CD14-positive monocyte (primary cell): ENCODE data around the gene NSMF. TPM values are rescaled to one million over a fixed set of nuclear protein-coding genes. Genes with fewer than 3 reads are reported as not detected.
A peak's percentile ranks its signal among the peaks of the same experiment; 100 is the strongest.

Experiments
- DNase-seq, 3 donors: peaks; one replicate each; pipeline ENCODE4 v3.0.0-alpha.2; 2011 to 2022
- H2AFZ ChIP-seq: 2 replicates; pipeline ENCODE4 v1.6.0; 2012; ENCODE audit warnings: mild to moderate bottlenecking, low read depth, low read length, inconsistent platforms; ENCODE audit not compliant: insufficient read depth, poor library complexity, severe bottlenecking
- H3K27ac ChIP-seq, 2 donors: 1 replicate in 1 of 2; 2 replicates in 1 of 2; pipeline ENCODE4 v1.5.1; 2012 to 2013; ENCODE audit warnings: low read length in 2 of 2, control low read depth in 1 of 2, inconsistent platforms in 1 of 2, low read depth in 1 of 2, mild to moderate bottlenecking in 1 of 2
- H3K27me3 ChIP-seq, 2 donors: one replicate each; pipeline versions ENCODE4 v1.6.0 to v1.6.1; 2011 to 2013; ENCODE audit warnings: low read length in 2 of 2; ENCODE audit not compliant: control insufficient read depth in 2 of 2, insufficient read depth in 2 of 2
- H3K36me3 ChIP-seq, 2 donors: replicated peaks in 1 of 2; 1 replicate in 1 of 2; 2 replicates in 1 of 2; pipeline versions ENCODE4 v1.5.1 to v1.6.1; 2012 to 2013; ENCODE audit warnings: low read length in 2 of 2, control low read depth in 1 of 2, inconsistent platforms in 1 of 2, mild to moderate bottlenecking in 1 of 2; ENCODE audit not compliant: insufficient read depth in 2 of 2, control insufficient read depth in 1 of 2
- H3K4me1 ChIP-seq, 2 donors: 1 replicate in 1 of 2; 2 replicates in 1 of 2; pipeline versions ENCODE4 v1.5.1 to v1.6.1; 2012 to 2013; ENCODE audit warnings: low read length in 2 of 2, control low read depth in 1 of 2, inconsistent platforms in 1 of 2, mild to moderate bottlenecking in 1 of 2, moderate library complexity in 1 of 2; ENCODE audit not compliant: insufficient read depth in 2 of 2, control insufficient read depth in 1 of 2
- H3K4me2 ChIP-seq: replicated peaks from 2 replicates; pipeline ENCODE3; 2012; ENCODE audit warnings: low read length, moderate library complexity, mild to moderate bottlenecking; ENCODE audit not compliant: poor library complexity, severe bottlenecking; ENCODE audit errors: extremely low read depth
- H3K4me3 ChIP-seq, 3 experiments: fragments of 200-600 bp in 1 of 3; sonication (generic) in 1 of 3; replicated peaks in 1 of 3; 1 replicate in 2 of 3; 2 replicates in 1 of 3; pipeline ENCODE4 v1.5.1; 2011 to 2013; ENCODE audit warnings: low read length in 3 of 3, mild to moderate bottlenecking in 3 of 3, control low read depth in 2 of 3, low read depth in 2 of 3, inconsistent platforms in 1 of 3, moderate library complexity in 1 of 3
- H3K79me2 ChIP-seq: 2 replicates; pipeline ENCODE4 v1.6.0; 2012; ENCODE audit warnings: mild to moderate bottlenecking, control low read depth, inconsistent platforms, low read length, moderate library complexity; ENCODE audit not compliant: insufficient read depth
- H3K9ac ChIP-seq: 2 replicates; pipeline ENCODE4 v1.6.0; 2017; ENCODE audit warnings: low read length, mild to moderate bottlenecking; ENCODE audit not compliant: insufficient read depth, poor library complexity, severe bottlenecking
- H3K9me3 ChIP-seq, 2 donors: replicated peaks in 1 of 2; 1 replicate in 1 of 2; 2 replicates in 1 of 2; pipeline versions ENCODE4 v1.5.1 to v1.6.1; 2012 to 2013; ENCODE audit warnings: low read length in 2 of 2, control low read depth in 1 of 2; ENCODE audit not compliant: control insufficient read depth in 1 of 2, insufficient read depth in 1 of 2
- H4K20me1 ChIP-seq: 2 replicates; pipeline ENCODE4 v1.6.0; 2012; ENCODE audit warnings: mild to moderate bottlenecking, low read length, control low read depth, moderate library complexity; ENCODE audit not compliant: insufficient read depth
- H3K27ac Mint-ChIP-seq, 7 donors: one replicate each; pipeline ENCODE4 v1.8.0; 2020; ENCODE audit warnings: mild to moderate bottlenecking in 7 of 7, mixed read lengths in 7 of 7, moderate library complexity in 6 of 7, inconsistent platforms in 2 of 7
- H3K27me3 Mint-ChIP-seq, 3 donors: one replicate each; pipeline ENCODE4 v1.8.0; 2021 to 2022; ENCODE audit warnings: low read depth in 3 of 3, mild to moderate bottlenecking in 3 of 3, mixed read lengths in 3 of 3, moderate library complexity in 3 of 3, inconsistent platforms in 1 of 3
- H3K36me3 Mint-ChIP-seq, 2 donors: one replicate each; pipeline ENCODE4 v1.8.0; 2020; ENCODE audit warnings: mixed read lengths in 2 of 2, inconsistent platforms in 1 of 2, mild to moderate bottlenecking in 1 of 2
- H3K4me1 Mint-ChIP-seq: one replicate; pipeline ENCODE4 v1.8.0; 2020; ENCODE audit warnings: mild to moderate bottlenecking, mixed read lengths
- H3K4me3 Mint-ChIP-seq, 2 donors: one replicate each; pipeline ENCODE4 v1.8.0; 2020; ENCODE audit warnings: mild to moderate bottlenecking in 2 of 2, mixed read lengths in 2 of 2, moderate library complexity in 1 of 2
- H3K9me3 Mint-ChIP-seq, 7 donors: one replicate each; pipeline ENCODE4 v1.8.0; 2020 to 2022; ENCODE audit warnings: mixed read lengths in 7 of 7, mild to moderate bottlenecking in 6 of 7, moderate library complexity in 6 of 7, inconsistent platforms in 2 of 7
- CTCF ChIP-seq: fragments of 200-600 bp; IDR thresholded peaks from one replicate; pipeline ENCODE4 v1.8.0; 2022; ENCODE audit warnings: antibody characterized with exemption, mild to moderate bottlenecking
- WGBS: methylation state at CpG from one replicate; pipeline ENCODE4 v1.1.5; 2013; ENCODE audit warnings: missing lambda C conversion rate; ENCODE audit not compliant: insufficient coverage; 5-methylcytosine and 5-hydroxymethylcytosine counted together
- intact Hi-C, 2 donors: fragments of 100-400 bp; cut with micrococcal nuclease; formaldehyde crosslinking; loops; one replicate each; pipeline versions ENCODE4 v1.15.0 to v1.15.1; 2023
- polyA plus RNA-seq, 3 donors: library from polyadenylated mRNA; depleted of rRNA in 1 of 3; unstranded in 2 of 3; stranded (reverse) in 1 of 3; fragments of 300-500 nt in 2 of 3; fragments of >200 nt in 1 of 3; fragmentation: Illumina TruSeq in 2 of 3; gene quantifications; 1 replicate in 2 of 3; 2 replicates in 1 of 3; pipeline ENCODE4 v1.2.3, GENCODE V29; 2012 to 2021

NSMF gene
- polyA plus RNA-seq, 3 donors: 4.6 to 68.4 (median 5.3) TPM

- Mint-ChIP-seq H3K9me3 (peaks cover 0 to 6% (median 0%) of the 10 kb centered on the region in 7 donors), H3K27me3 (peaks cover 2 to 8% (median 5%) of the 10 kb centered on the region in 3 donors), H3K4me3 (no peak overlapping the region), H3K36me3 (peaks cover 6 to 16% of the 10 kb centered on the region in 2 donors), H3K4me1 (peaks cover 49% of the 10 kb centered on the region), H3K27ac (peak overlapping the region in 2 of 7 donors; percentile 13 to 46)
- no peak for DNase-seq
- intact Hi-C loops: loop anchor here in 1 of 2 donors (10.0 kb wide), 1 partner anchor 153 kb away; no protein-coding TSS in a partner anchor
- Histone ChIP-seq H3K27ac (no peak overlapping the region), H3K27me3 (peaks cover 0 to under 1% of the 10 kb centered on the region in 2 donors), H3K4me1 (peaks cover 64 to 77% of the 10 kb centered on the region in 2 donors), H3K9me3 (no peaks in the 10 kb centered on the region), H4K20me1 (no peaks in the 10 kb centered on the region), H3K4me3 (no peak overlapping the region), H2AFZ (no peak overlapping the region), H3K4me2 (no peak overlapping the region), H3K79me2 (no peaks in the 10 kb centered on the region), H3K9ac (no peak overlapping the region), H3K36me3 (peaks cover 9 to 10% of the 10 kb centered on the region in 2 donors)
- TF ChIP-seq CTCF: no peak
- 98% methylated on average over 27 of the region's 27 CpGs for WGBS
Observed at GRCh38 chr9:137447722-137448601, 11.2 kb downstream of the NSMF start.

- H3K9me3 ChIP-seq: peaks cover 0 to 4% of the 10 kb centered on the region in 2 donors
- H3K27me3 Mint-ChIP-seq: peaks cover 9 to 16% (median 14%) of the 10 kb centered on the region in 3 donors
- H3K27me3 ChIP-seq: peaks cover 4 to 9% of the 10 kb centered on the region in 2 donors
- H3K79me2 ChIP-seq: no peaks in the 10 kb centered on the region
- peaks cover 54 to 67% of the 10 kb centered on the region in 2 donors for H3K4me1 ChIP-seq
- H3K9ac ChIP-seq: peak overlapping the region; percentile 18
- TF ChIP-seq CTCF: no peak
- peaks cover 0 to 8% (median 4%) of the 10 kb centered on the region in 7 donors for H3K9me3 Mint-ChIP-seq
- no peak overlapping the region for H2AFZ ChIP-seq
- peak overlapping the region; percentile 19 for H3K4me2 ChIP-seq
- H3K4me3 Mint-ChIP-seq: peak overlapping the region; percentile 37 to 78
- H3K27ac ChIP-seq: peak overlapping the region; percentile 33 to 49
- 55% methylated on average over 20 of the region's 21 CpGs for WGBS
- DNase-seq: peak; percentile 76 to 78 (median 77)
- H4K20me1 ChIP-seq: no peaks in the 10 kb centered on the region
- intact Hi-C loops: loop anchor here in 1 of 2 donors (10.0 kb wide), 1 partner anchor 152 kb away; no protein-coding TSS in a partner anchor
- H3K4me3 ChIP-seq: peak overlapping the region in 1 of 3 experiments; percentile 23
- peaks cover 40% of the 10 kb centered on the region for H3K4me1 Mint-ChIP-seq
- peaks cover 7 to 16% of the 10 kb centered on the region in 2 donors for H3K36me3 Mint-ChIP-seq
- peak overlapping the region; percentile 61 to 87 (median 80) for H3K27ac Mint-ChIP-seq
- peaks cover 9 to 10% of the 10 kb centered on the region in 2 donors for H3K36me3 ChIP-seq
Observed at GRCh38 chr9:137446851-137447471, 12.2 kb downstream of the NSMF start.
